NK-92 (cell line): ENCODE data around the gene AP2M1.
"Not testable (repeated sequence)": the region's sequence is repeated elsewhere in the genome, so short reads cannot be mapped to it uniquely, and the experiment has no call there.

Experiments
- DNase-seq: peaks from one replicate; lab custom pipeline; 2025; ENCODE audit not compliant: unreplicated experiment; lab: John Stamatoyannopoulos, UW

The AP2M1 gene

GRCh38 chr3:184174646-184175492, at the start of gene AP2M1:
Gene AP2M1, plus strand, starts transcription at chr3:184174855. Its CDS starts 2,139 bp downstream, at chr3:184176994.
- peak; percentile 85 for DNase-seq

DNA sequence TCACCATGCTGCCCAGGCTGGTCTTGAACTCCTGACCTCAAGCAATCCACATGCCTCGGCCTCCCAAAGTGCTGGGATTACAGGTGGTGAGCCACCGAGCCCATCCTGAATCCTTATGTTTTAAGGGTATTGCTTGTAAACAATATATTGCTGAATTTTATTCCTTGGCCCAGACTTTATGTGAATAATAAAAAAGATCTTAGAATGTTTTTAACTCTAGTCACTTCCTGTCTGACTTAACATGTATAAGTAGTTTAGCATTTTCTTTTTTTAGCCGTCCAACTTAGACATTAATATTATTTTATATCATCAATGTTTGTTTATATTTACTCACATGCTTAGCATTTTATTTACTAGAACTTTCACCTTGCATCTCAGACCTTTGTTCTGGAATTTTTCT, 48.6 kb upstream of the AP2M1 start:
- no peak for DNase-seq

DNA sequence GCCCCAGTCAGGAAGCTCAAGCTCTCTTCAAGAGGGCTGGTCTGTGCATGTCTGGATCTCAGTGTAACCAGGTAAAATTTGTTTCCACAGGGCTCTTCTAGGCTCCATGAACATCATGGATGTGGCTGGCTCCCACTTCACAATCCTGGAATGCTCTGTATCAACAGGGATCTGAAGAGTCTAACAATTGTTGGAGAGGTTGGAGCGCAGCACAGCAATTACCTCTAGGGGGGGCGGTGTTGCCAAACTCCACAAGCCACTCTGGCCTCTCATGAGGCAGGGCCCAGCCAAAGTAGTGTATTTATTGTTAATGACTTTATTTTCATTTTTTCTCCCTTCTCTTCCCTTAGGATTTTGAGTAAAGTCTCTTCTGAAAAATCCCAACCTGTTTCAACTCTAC, 45.6 kb upstream of the AP2M1 start:
- no peak for DNase-seq

DNA sequence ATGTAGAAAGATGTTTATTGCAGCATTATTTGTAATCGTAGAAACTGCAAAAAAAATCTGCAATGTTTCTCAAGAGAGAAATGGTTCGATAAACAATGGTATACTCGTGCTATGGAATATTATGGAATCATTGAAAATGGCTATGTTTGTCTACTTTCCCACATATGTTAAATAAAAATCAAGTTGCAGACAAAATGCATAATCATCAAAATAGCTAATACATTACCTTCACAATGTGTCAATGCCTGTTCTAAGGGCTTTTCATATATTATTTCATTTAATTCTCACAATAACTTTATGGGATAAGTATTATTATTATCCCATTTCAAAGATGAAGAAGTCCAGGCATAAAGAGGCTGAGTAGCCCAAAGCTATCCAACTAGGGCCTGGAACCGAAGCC, 41.7 kb upstream of the AP2M1 start:
- DNase-seq: no peak

GRCh38 chr3:184133840-184134745, 40.6 kb upstream of the AP2M1 start:
- DNase-seq: no peak

- DNase-seq: no peak
Measured at GRCh38 chr3:184134746-184135148, 39.9 kb upstream of the AP2M1 start.

GRCh38 chr3:184135149-184135910, 39.3 kb upstream of the AP2M1 start, which contains the start of gene EIF2B5:
Gene EIF2B5, plus strand, starts transcription at chr3:184135358. Its CDS starts 28 bp downstream, at chr3:184135386.
- DNase-seq: peak; percentile 29

GRCh38 chr3:184135911-184136260, 38.8 kb upstream of the AP2M1 start:
- DNase-seq: no peak

DNA sequence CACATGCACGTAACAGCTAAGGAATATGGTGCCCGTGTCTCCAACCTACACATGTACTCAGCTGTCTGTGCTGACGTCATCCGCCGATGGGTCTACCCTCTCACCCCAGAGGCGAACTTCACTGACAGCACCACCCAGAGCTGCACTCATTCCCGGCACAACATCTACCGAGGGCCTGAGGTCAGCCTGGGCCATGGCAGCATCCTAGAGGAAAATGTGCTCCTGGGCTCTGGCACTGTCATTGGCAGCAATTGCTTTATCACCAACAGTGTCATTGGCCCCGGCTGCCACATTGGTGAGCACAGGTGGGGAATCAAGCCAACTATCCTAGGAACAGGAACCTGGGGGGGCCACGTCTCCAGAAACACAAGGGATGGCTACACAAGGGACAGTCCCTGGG, 34.2 kb upstream of the AP2M1 start:
- no peak for DNase-seq

GRCh38 chr3:184142199-184142598, 32.5 kb upstream of the AP2M1 start:
- DNase-seq: no peak

- no peak for DNase-seq
Measured at GRCh38 chr3:184143327-184143726, 31.3 kb upstream of the AP2M1 start.

GRCh38 chr3:184144505-184144904, 30.1 kb upstream of the AP2M1 start:
- no peak for DNase-seq

- no peak for DNase-seq
Measured at GRCh38 chr3:184145111-184145524, 29.5 kb upstream of the AP2M1 start.

DNA sequence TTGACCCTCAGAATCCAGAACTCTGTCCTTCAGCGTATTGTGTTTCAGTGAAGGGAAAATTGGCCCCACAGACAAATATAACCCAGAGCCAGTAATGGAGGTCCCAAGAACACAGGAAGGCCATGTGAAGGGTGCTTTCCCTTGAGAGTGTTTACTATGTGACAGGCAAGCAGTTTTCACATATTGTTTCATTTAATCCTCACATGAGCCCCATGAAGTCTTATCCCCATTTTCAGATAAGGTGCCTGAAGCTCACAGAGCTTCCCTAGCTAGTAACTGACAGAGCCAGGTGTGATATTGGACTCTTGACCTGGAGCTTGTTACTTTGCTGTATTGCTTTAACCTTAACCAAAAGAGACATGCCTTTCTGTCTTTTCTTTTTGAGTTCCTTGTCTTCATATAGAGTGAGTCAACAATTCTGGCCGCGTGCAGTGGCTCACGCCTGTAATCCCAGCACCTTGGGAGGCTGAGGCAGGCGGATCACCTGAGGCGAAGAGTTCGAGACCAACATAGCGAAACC, 28.8 kb upstream of the AP2M1 start:
- DNase-seq: no peak

GRCh38 chr3:184148076-184148475, 26.6 kb upstream of the AP2M1 start:
- no peak for DNase-seq

DNA sequence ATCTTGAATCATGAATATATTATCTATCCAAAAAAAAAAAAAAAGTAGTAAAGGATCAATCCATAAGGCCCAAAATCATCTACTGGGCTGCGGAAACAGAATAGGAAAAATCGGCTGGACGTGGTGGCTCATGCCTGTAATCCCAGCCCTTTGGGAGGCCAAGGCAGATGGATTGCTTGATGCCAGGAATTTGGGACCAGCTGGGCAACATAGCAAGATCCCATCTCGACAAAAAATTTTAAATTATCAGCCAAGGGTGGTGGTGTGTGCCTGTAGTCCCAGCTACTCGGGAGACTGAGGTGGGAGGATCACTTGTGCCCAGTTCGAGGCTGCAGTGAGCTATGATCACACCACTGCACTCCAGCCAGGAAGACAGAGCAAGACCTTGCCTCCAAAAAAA, 25.5 kb upstream of the AP2M1 start:
- no peak for DNase-seq

GRCh38 chr3:184149770-184150169, 24.9 kb upstream of the AP2M1 start:
- DNase-seq: not testable (repeated sequence)

DNA sequence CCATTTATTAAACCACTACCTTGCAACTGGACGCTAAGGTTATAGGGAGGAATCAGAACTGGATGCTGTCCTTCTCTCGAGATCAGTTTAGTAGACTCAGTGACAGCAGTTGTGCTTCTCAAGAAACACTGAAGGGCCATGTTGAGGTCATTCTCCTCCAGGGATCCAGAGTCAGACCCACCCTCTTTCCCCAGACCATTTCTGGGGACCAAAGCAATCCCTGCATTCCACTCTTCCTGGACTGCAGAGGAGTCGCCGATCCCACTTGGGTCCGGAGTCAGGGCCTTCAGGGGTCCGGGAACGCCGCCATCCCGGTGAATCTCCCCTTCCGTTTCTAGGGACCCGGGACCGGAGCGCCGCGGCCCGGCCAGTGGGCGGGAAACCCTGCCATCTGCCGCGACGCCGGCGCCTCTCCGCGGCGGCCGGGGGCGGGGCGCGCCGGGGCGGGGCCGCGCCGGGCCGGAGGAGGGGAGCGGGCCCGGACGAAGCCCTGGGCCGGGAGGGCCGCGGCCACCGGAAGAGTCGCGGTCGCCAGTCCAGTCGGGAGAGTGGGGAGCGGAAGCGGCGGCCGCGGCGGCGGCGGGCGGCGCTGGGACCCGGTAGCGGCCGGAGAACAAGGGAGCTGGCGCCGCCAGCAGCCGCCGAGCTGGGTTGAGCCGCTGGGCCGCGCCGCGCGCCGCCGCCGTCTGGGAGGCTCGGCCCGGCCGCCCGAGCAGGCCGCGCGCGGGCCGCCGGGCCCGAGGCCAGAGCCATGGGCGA, 19.6 kb upstream of the AP2M1 start, which contains the start of gene DVL3:
Gene DVL3, plus strand, starts transcription at position 493 of the 759 bp plus-strand sequence. Its CDS starts 259 bp downstream, at position 752.
- no peak for DNase-seq

DNA sequence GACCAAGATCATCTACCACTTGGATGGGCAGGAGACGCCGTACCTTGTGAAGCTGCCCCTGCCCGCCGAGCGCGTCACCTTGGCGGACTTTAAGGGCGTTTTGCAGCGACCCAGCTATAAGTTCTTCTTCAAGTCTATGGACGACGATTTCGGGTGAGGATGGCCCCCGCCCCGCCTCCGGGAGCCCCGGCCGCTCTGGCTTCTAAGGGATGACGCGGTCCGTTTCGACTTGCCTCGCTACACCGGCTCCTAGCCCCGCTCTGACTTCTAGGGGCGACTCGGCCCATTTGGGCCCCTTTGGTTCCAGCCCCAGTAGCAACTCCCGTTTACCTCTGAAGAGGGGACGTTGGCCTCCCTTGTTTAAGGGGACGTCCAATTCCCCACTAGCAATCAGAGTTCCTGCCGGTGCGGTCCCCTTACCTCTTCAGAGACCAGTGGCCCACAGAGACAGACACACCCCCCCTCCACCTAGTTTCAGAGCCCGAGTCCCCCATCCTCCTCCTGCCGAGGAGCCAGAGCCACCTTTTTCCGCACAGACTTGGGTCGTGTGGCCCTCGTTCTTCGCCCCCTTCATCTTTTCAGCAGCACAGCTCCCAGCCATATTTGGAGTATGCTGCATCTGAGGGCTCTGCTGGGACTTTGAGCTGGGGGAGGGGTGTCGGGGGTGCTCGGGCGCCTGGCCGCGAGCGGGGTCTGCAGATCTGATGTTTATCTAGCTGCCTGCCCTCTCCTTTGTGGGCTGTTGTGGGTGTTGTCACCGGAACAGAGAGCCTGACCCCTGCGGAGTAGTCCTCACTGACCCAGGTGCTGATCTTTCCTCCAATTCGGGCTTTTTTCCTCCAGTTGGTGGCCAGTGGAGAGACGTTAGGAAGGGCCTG, 18.8 kb upstream of the AP2M1 start:
- DNase-seq: no peak
